Measurements from ENCODE around the gene RBMS2. TPM values are rescaled to one million over a fixed set of nuclear protein-coding genes. Genes with fewer than 3 reads are reported as not detected.

Gene RBMS2
- total and polyA plus RNA-seq, 2 experiments from 2014 or later, result 28.7 TPM

GRCh38 chr12:56522411-56523193 lies 982 bp downstream of the RBMS2 start:
- Histone ChIP-seq H3K36me3 (ENCODE audit: low read depth) (no peaks in the 10 kb centered on the region), H3K9me3 (ENCODE audit: low read depth) (no peaks in the 10 kb centered on the region), H3K4me3 (peak overlapping the region; percentile 80), H3K27ac (peak overlapping the region; percentile 68), H3K79me2 (ENCODE audit: insufficient read depth) (peaks cover 58% of the 10 kb centered on the region), H3K4me2 (ENCODE audit: unreplicated experiment) (peak overlapping the region; percentile 90), H3K9me2 (ENCODE audit: insufficient read depth) (no peaks in the 10 kb centered on the region), H3K27me3 (replicated peaks; ENCODE audit: insufficient read depth) (no peaks in the 10 kb centered on the region), H3K4me1 (ENCODE audit: insufficient read depth) (peaks cover 70% of the 10 kb centered on the region), H2AFZ (peak overlapping the region; percentile 87), H3K9ac (peak overlapping the region; percentile 81), H4K20me1 (ENCODE audit: insufficient read depth) (no peaks in the 10 kb centered on the region), H3F3A (ENCODE audit: insufficient read depth) (peaks cover 54% of the 10 kb centered on the region)
- 0 to 2% methylated on average over 4 of the region's 4 CpGs for WGBS, 2 experiments (ENCODE audit: low coverage in 1 of 2, low lambda C conversion rate in 2 of 2, missing lambda C conversion rate in 2 of 2)
- TF ChIP-seq EZH2phosphoT487 (IDR thresholded peaks at IDR 0.05; ENCODE audit: insufficient read depth, low read depth) (no peak), EZH2 (IDR thresholded peaks at IDR 0.05; ENCODE audit: insufficient read depth, poor library complexity, severe bottlenecking) (no peak)
- in situ Hi-C loops (cut with MboI), result no loop called here
- DNase-seq, result peak; percentile 59

- no peaks in the 10 kb centered on the region for H3K9me3 ChIP-seq (ENCODE audit: low read depth)
- no peak for DNase-seq
- no peaks in the 10 kb centered on the region for H3K9me2 ChIP-seq (ENCODE audit: insufficient read depth)
- 91 to 97% methylated on average over 1 of the region's 1 CpG for WGBS, 2 experiments (ENCODE audit: low coverage in 1 of 2, low lambda C conversion rate in 2 of 2, missing lambda C conversion rate in 2 of 2)
- H3K36me3 ChIP-seq (ENCODE audit: low read depth), result no peaks in the 10 kb centered on the region
- no peaks in the 10 kb centered on the region for H4K20me1 ChIP-seq (ENCODE audit: insufficient read depth)
- peak overlapping the region; percentile 19 for H3K4me2 ChIP-seq (ENCODE audit: unreplicated experiment)
- H3K4me1 ChIP-seq (ENCODE audit: insufficient read depth), result peaks cover 47% of the 10 kb centered on the region
- no peak overlapping the region for H3K9ac ChIP-seq
- no peak overlapping the region for H3K27ac ChIP-seq
- no peak for TF ChIP-seq EZH2phosphoT487 (IDR thresholded peaks at IDR 0.05; ENCODE audit: insufficient read depth, low read depth)
- TF ChIP-seq EZH2 (IDR thresholded peaks at IDR 0.05; ENCODE audit: insufficient read depth, poor library complexity, severe bottlenecking), result no peak
- H3K4me3 ChIP-seq, result no peak overlapping the region
- H3K27me3 ChIP-seq (replicated peaks; ENCODE audit: insufficient read depth), result no peaks in the 10 kb centered on the region
- peaks cover 100% of the 10 kb centered on the region for H3K79me2 ChIP-seq (ENCODE audit: insufficient read depth)
- H2AFZ ChIP-seq, result no peak overlapping the region
- H3F3A ChIP-seq (ENCODE audit: insufficient read depth), result peaks cover 11% of the 10 kb centered on the region
- in situ Hi-C loops (cut with MboI), result no loop called here
Measured at GRCh38 chr12:56528846-56529245, 7.2 kb downstream of the RBMS2 start.

GRCh38 chr12:56529656-56530055 lies 8.0 kb downstream of the RBMS2 start:
- H3K4me3 ChIP-seq, result no peak overlapping the region
- DNase-seq, result no peak
- H3K27me3 ChIP-seq (replicated peaks; ENCODE audit: insufficient read depth), result no peaks in the 10 kb centered on the region
- no peaks in the 10 kb centered on the region for H3K9me2 ChIP-seq (ENCODE audit: insufficient read depth)
- no peak overlapping the region for H3K27ac ChIP-seq
- no peak overlapping the region for H3K9ac ChIP-seq
- H3K9me3 ChIP-seq (ENCODE audit: low read depth), result no peaks in the 10 kb centered on the region
- H3F3A ChIP-seq (ENCODE audit: insufficient read depth), result peaks cover 11% of the 10 kb centered on the region
- peaks cover 100% of the 10 kb centered on the region for H3K79me2 ChIP-seq (ENCODE audit: insufficient read depth)
- no peaks in the 10 kb centered on the region for H4K20me1 ChIP-seq (ENCODE audit: insufficient read depth)
- no peak overlapping the region for H2AFZ ChIP-seq
- TF ChIP-seq EZH2 (IDR thresholded peaks at IDR 0.05; ENCODE audit: insufficient read depth, poor library complexity, severe bottlenecking) (no peak), EZH2phosphoT487 (IDR thresholded peaks at IDR 0.05; ENCODE audit: insufficient read depth, low read depth) (no peak)
- H3K4me1 ChIP-seq (ENCODE audit: insufficient read depth), result peaks cover 39% of the 10 kb centered on the region
- in situ Hi-C loops (cut with MboI), result no loop called here
- H3K4me2 ChIP-seq (ENCODE audit: unreplicated experiment), result no peak overlapping the region
- WGBS, 2 experiments (ENCODE audit: low coverage in 1 of 2, low lambda C conversion rate in 2 of 2, missing lambda C conversion rate in 2 of 2), result 96 to 98% methylated on average over 4 of the region's 4 CpGs
- H3K36me3 ChIP-seq (ENCODE audit: low read depth), result no peaks in the 10 kb centered on the region

GRCh38 chr12:56530390-56531055 lies 8.9 kb downstream of the RBMS2 start:
- DNase-seq, result no peak
- no peak overlapping the region for H3K9ac ChIP-seq
- H3K36me3 ChIP-seq (ENCODE audit: low read depth), result no peaks in the 10 kb centered on the region
- H3K27me3 ChIP-seq (replicated peaks; ENCODE audit: insufficient read depth), result no peaks in the 10 kb centered on the region
- H3K9me3 ChIP-seq (ENCODE audit: low read depth), result no peaks in the 10 kb centered on the region
- H4K20me1 ChIP-seq (ENCODE audit: insufficient read depth), result no peaks in the 10 kb centered on the region
- H3K79me2 ChIP-seq (ENCODE audit: insufficient read depth), result peaks cover 100% of the 10 kb centered on the region
- H3K4me3 ChIP-seq, result no peak overlapping the region
- H3K9me2 ChIP-seq (ENCODE audit: insufficient read depth), result no peaks in the 10 kb centered on the region
- in situ Hi-C loops (cut with MboI), result no loop called here
- H2AFZ ChIP-seq, result no peak overlapping the region
- 71 to 73% methylated on average over 7 of the region's 7 CpGs for WGBS, 2 experiments (ENCODE audit: low coverage in 1 of 2, low lambda C conversion rate in 2 of 2, missing lambda C conversion rate in 2 of 2)
- no peak overlapping the region for H3K4me2 ChIP-seq (ENCODE audit: unreplicated experiment)
- H3K27ac ChIP-seq, result no peak overlapping the region
- H3F3A ChIP-seq (ENCODE audit: insufficient read depth), result peaks cover 11% of the 10 kb centered on the region
- TF ChIP-seq EZH2phosphoT487 (IDR thresholded peaks at IDR 0.05; ENCODE audit: insufficient read depth, low read depth), result no peak
- no peak for TF ChIP-seq EZH2 (IDR thresholded peaks at IDR 0.05; ENCODE audit: insufficient read depth, poor library complexity, severe bottlenecking)
- peaks cover 36% of the 10 kb centered on the region for H3K4me1 ChIP-seq (ENCODE audit: insufficient read depth)

Measured in GM23248 (cell line).